Measurements from ENCODE around the gene SPATA13.

SPATA13 gene

DNA sequence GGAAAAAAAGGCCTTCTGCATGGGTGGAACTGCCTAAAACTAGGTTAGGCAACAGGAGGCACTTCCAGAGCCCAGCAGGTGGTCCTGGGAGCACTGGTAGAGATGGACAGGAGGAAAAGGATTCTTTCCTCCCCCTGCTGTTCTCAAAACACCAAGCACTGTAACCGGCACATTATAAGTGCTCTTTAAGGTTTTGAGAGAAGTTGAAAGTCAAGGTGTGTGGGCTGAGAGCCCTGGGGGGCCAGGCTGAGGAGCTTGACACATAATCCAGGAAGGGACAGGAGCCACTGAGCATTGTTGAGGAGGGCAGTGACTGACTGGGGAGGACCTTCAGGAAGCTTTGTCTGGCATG, 32.3 kb downstream of the SPATA13 start:
- ATAC-seq: no peak
- TF ChIP-seq PATZ1 (CRISPR knock-in tag; IDR thresholded peaks at IDR 0.05; ENCODE audit: borderline replicate concordance): no peak
- TF ChIP-seq ZNF8 (CRISPR knock-in tag; IDR thresholded peaks at IDR 0.05): no peak
- TF ChIP-seq ZFP3 (CRISPR knock-in tag; IDR thresholded peaks at IDR 0.05): no peak
- TF ChIP-seq, protein P1, sequence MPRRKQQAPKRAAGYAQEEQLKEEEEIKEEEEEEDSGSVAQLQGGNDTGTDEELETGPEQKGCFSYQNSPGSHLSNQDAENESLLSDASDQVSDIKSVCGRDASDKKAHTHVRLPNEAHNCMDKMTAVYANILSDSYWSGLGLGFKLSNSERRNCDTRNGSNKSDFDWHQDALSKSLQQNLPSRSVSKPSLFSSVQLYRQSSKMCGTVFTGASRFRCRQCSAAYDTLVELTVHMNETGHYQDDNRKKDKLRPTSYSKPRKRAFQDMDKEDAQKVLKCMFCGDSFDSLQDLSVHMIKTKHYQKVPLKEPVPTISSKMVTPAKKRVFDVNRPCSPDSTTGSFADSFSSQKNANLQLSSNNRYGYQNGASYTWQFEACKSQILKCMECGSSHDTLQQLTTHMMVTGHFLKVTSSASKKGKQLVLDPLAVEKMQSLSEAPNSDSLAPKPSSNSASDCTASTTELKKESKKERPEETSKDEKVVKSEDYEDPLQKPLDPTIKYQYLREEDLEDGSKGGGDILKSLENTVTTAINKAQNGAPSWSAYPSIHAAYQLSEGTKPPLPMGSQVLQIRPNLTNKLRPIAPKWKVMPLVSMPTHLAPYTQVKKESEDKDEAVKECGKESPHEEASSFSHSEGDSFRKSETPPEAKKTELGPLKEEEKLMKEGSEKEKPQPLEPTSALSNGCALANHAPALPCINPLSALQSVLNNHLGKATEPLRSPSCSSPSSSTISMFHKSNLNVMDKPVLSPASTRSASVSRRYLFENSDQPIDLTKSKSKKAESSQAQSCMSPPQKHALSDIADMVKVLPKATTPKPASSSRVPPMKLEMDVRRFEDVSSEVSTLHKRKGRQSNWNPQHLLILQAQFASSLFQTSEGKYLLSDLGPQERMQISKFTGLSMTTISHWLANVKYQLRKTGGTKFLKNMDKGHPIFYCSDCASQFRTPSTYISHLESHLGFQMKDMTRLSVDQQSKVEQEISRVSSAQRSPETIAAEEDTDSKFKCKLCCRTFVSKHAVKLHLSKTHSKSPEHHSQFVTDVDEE (CRISPR knock-in tag; IDR thresholded peaks at IDR 0.05): no peak
- TF ChIP-seq ZC3H10 (CRISPR knock-in tag; IDR thresholded peaks at IDR 0.05): no peak
- no peak for TF ChIP-seq RARB (CRISPR knock-in tag; IDR thresholded peaks at IDR 0.05)
- no peak for TF ChIP-seq OSR1 (CRISPR knock-in tag; IDR thresholded peaks at IDR 0.05)
- no peak for TF ChIP-seq GLIS3 (CRISPR knock-in tag; IDR thresholded peaks at IDR 0.05)
- no peak for TF ChIP-seq ARNTL (CRISPR knock-in tag; IDR thresholded peaks at IDR 0.05; ENCODE audit: borderline replicate concordance, low read depth)
- TF ChIP-seq CSDC2 (CRISPR knock-in tag; IDR thresholded peaks at IDR 0.05): no peak
- TF ChIP-seq PPARA (CRISPR knock-in tag; IDR thresholded peaks at IDR 0.05; ENCODE audit: borderline replicate concordance): no peak
- no peak for TF ChIP-seq ESRRG (CRISPR knock-in tag; IDR thresholded peaks at IDR 0.05)
- no peak for TF ChIP-seq ZNF565 (CRISPR knock-in tag; conservative IDR thresholded peaks at IDR 0.05; ENCODE audit: low read depth)

GRCh38 chr13:24194447-24194846, 33.9 kb downstream of the SPATA13 start:
- no peak for ATAC-seq
- no peak for TF ChIP-seq SNAI2 (CRISPR knock-in tag; IDR thresholded peaks at IDR 0.05)
- TF ChIP-seq ZNF70 (CRISPR knock-in tag; IDR thresholded peaks at IDR 0.05): no peak
- no peak for TF ChIP-seq ARNTL (CRISPR knock-in tag; IDR thresholded peaks at IDR 0.05; ENCODE audit: borderline replicate concordance, low read depth)
- no peak for TF ChIP-seq TOX (CRISPR knock-in tag; IDR thresholded peaks at IDR 0.05; ENCODE audit: borderline replicate concordance)
- no peak for TF ChIP-seq ZNF565 (CRISPR knock-in tag; conservative IDR thresholded peaks at IDR 0.05; ENCODE audit: low read depth)
- TF ChIP-seq ZFP3 (CRISPR knock-in tag; IDR thresholded peaks at IDR 0.05): no peak
- TF ChIP-seq ESRRG (CRISPR knock-in tag; IDR thresholded peaks at IDR 0.05): no peak
- TF ChIP-seq ZNF8 (CRISPR knock-in tag; IDR thresholded peaks at IDR 0.05): no peak
- no peak for TF ChIP-seq CSDC2 (CRISPR knock-in tag; IDR thresholded peaks at IDR 0.05)
- TF ChIP-seq ISL1 (CRISPR knock-in tag; IDR thresholded peaks at IDR 0.05): no peak
- TF ChIP-seq, protein P2, sequence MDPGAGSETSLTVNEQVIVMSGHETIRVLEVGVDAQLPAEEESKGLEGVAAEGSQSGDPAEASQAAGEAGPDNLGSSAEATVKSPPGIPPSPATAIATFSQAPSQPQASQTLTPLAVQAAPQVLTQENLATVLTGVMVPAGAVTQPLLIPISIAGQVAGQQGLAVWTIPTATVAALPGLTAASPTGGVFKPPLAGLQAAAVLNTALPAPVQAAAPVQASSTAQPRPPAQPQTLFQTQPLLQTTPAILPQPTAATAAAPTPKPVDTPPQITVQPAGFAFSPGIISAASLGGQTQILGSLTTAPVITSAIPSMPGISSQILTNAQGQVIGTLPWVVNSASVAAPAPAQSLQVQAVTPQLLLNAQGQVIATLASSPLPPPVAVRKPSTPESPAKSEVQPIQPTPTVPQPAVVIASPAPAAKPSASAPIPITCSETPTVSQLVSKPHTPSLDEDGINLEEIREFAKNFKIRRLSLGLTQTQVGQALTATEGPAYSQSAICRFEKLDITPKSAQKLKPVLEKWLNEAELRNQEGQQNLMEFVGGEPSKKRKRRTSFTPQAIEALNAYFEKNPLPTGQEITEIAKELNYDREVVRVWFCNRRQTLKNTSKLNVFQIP (CRISPR knock-in tag; IDR thresholded peaks at IDR 0.05; ENCODE audit: borderline replicate concordance, low read depth): no peak
- TF ChIP-seq, protein P3, sequence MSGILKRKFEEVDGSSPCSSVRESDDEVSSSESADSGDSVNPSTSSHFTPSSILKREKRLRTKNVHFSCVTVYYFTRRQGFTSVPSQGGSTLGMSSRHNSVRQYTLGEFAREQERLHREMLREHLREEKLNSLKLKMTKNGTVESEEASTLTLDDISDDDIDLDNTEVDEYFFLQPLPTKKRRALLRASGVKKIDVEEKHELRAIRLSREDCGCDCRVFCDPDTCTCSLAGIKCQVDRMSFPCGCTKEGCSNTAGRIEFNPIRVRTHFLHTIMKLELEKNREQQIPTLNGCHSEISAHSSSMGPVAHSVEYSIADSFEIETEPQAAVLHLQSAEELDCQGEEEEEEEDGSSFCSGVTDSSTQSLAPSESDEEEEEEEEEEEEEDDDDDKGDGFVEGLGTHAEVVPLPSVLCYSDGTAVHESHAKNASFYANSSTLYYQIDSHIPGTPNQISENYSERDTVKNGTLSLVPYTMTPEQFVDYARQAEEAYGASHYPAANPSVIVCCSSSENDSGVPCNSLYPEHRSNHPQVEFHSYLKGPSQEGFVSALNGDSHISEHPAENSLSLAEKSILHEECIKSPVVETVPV (CRISPR knock-in tag; IDR thresholded peaks at IDR 0.05): no peak
- TF ChIP-seq, protein P1 (CRISPR knock-in tag; IDR thresholded peaks at IDR 0.05): no peak
- TF ChIP-seq GLIS3 (CRISPR knock-in tag; IDR thresholded peaks at IDR 0.05): no peak

- ATAC-seq: no peak
- no peak for TF ChIP-seq TCF4 (CRISPR knock-in tag; IDR thresholded peaks at IDR 0.05; ENCODE audit: borderline replicate concordance)
- no peak for TF ChIP-seq GLIS3 (CRISPR knock-in tag; IDR thresholded peaks at IDR 0.05)
- no peak for TF ChIP-seq ARNTL (CRISPR knock-in tag; IDR thresholded peaks at IDR 0.05; ENCODE audit: borderline replicate concordance, low read depth)
- TF ChIP-seq OSR1 (CRISPR knock-in tag; IDR thresholded peaks at IDR 0.05): no peak
- TF ChIP-seq, protein P3 (CRISPR knock-in tag; IDR thresholded peaks at IDR 0.05): no peak
- TF ChIP-seq CSDC2 (CRISPR knock-in tag; IDR thresholded peaks at IDR 0.05): no peak
- no peak for TF ChIP-seq ESRRG (CRISPR knock-in tag; IDR thresholded peaks at IDR 0.05)
- no peak for TF ChIP-seq ZFP3 (CRISPR knock-in tag; IDR thresholded peaks at IDR 0.05)
- no peak for TF ChIP-seq ISL1 (CRISPR knock-in tag; IDR thresholded peaks at IDR 0.05)
- TF ChIP-seq, protein P2 (CRISPR knock-in tag; IDR thresholded peaks at IDR 0.05; ENCODE audit: borderline replicate concordance, low read depth): no peak
Measured at GRCh38 chr13:24195626-24196025, 35.1 kb downstream of the SPATA13 start.

Data from SK-N-SH treated with all-trans-retinoic acid at 6 μM for 48 hours (cell line).